ENCODE results near the gene CPB1.

- TF ChIP-seq POLR2AphosphoS5 (IDR thresholded peaks at IDR 0.05): no peak
- TF ChIP-seq POLR2A (IDR thresholded peaks at IDR 0.05): no peak
Observed at GRCh38 chr3:148889828-148890227, 62.2 kb downstream of the CPB1 start.

All from prostate gland (tissue), 1 donor.